CD14-positive monocyte (primary cell): Measurements from ENCODE around the gene NENF. TPM values are rescaled to one million over a fixed set of nuclear protein-coding genes. Genes with fewer than 3 reads are reported as not detected.

Experiments
- DNase-seq, 3 donors: peaks; one replicate each; pipeline ENCODE4 v3.0.0-alpha.2; 2011 to 2022
- H2AFZ ChIP-seq: 2 replicates; pipeline ENCODE4 v1.6.0; 2012; ENCODE audit warnings: mild to moderate bottlenecking, low read depth, low read length, inconsistent platforms; ENCODE audit not compliant: insufficient read depth, poor library complexity, severe bottlenecking
- H3K27ac ChIP-seq, 2 donors: 1 replicate in 1 of 2; 2 replicates in 1 of 2; pipeline ENCODE4 v1.5.1; 2012 to 2013; ENCODE audit warnings: low read length in 2 of 2, control low read depth in 1 of 2, inconsistent platforms in 1 of 2, low read depth in 1 of 2, mild to moderate bottlenecking in 1 of 2
- H3K27me3 ChIP-seq, 2 donors: one replicate each; pipeline versions ENCODE4 v1.6.0 to v1.6.1; 2011 to 2013; ENCODE audit warnings: low read length in 2 of 2; ENCODE audit not compliant: control insufficient read depth in 2 of 2, insufficient read depth in 2 of 2
- H3K36me3 ChIP-seq, 2 donors: replicated peaks in 1 of 2; 1 replicate in 1 of 2; 2 replicates in 1 of 2; pipeline versions ENCODE4 v1.5.1 to v1.6.1; 2012 to 2013; ENCODE audit warnings: low read length in 2 of 2, control low read depth in 1 of 2, inconsistent platforms in 1 of 2, mild to moderate bottlenecking in 1 of 2; ENCODE audit not compliant: insufficient read depth in 2 of 2, control insufficient read depth in 1 of 2
- H3K4me1 ChIP-seq, 2 donors: 1 replicate in 1 of 2; 2 replicates in 1 of 2; pipeline versions ENCODE4 v1.5.1 to v1.6.1; 2012 to 2013; ENCODE audit warnings: low read length in 2 of 2, control low read depth in 1 of 2, inconsistent platforms in 1 of 2, mild to moderate bottlenecking in 1 of 2, moderate library complexity in 1 of 2; ENCODE audit not compliant: insufficient read depth in 2 of 2, control insufficient read depth in 1 of 2
- H3K4me2 ChIP-seq: replicated peaks from 2 replicates; pipeline ENCODE3; 2012; ENCODE audit warnings: low read length, moderate library complexity, mild to moderate bottlenecking; ENCODE audit not compliant: poor library complexity, severe bottlenecking; ENCODE audit errors: extremely low read depth
- H3K4me3 ChIP-seq, 3 experiments: fragments of 200-600 bp in 1 of 3; sonication (generic) in 1 of 3; replicated peaks in 1 of 3; 1 replicate in 2 of 3; 2 replicates in 1 of 3; pipeline ENCODE4 v1.5.1; 2011 to 2013; ENCODE audit warnings: low read length in 3 of 3, mild to moderate bottlenecking in 3 of 3, control low read depth in 2 of 3, low read depth in 2 of 3, inconsistent platforms in 1 of 3, moderate library complexity in 1 of 3
- H3K79me2 ChIP-seq: 2 replicates; pipeline ENCODE4 v1.6.0; 2012; ENCODE audit warnings: mild to moderate bottlenecking, control low read depth, inconsistent platforms, low read length, moderate library complexity; ENCODE audit not compliant: insufficient read depth
- H3K9ac ChIP-seq: 2 replicates; pipeline ENCODE4 v1.6.0; 2017; ENCODE audit warnings: low read length, mild to moderate bottlenecking; ENCODE audit not compliant: insufficient read depth, poor library complexity, severe bottlenecking
- H3K9me3 ChIP-seq, 2 donors: replicated peaks in 1 of 2; 1 replicate in 1 of 2; 2 replicates in 1 of 2; pipeline versions ENCODE4 v1.5.1 to v1.6.1; 2012 to 2013; ENCODE audit warnings: low read length in 2 of 2, control low read depth in 1 of 2; ENCODE audit not compliant: control insufficient read depth in 1 of 2, insufficient read depth in 1 of 2
- H4K20me1 ChIP-seq: 2 replicates; pipeline ENCODE4 v1.6.0; 2012; ENCODE audit warnings: mild to moderate bottlenecking, low read length, control low read depth, moderate library complexity; ENCODE audit not compliant: insufficient read depth
- H3K27ac Mint-ChIP-seq, 7 donors: one replicate each; pipeline ENCODE4 v1.8.0; 2020; ENCODE audit warnings: mild to moderate bottlenecking in 7 of 7, mixed read lengths in 7 of 7, moderate library complexity in 6 of 7, inconsistent platforms in 2 of 7
- H3K27me3 Mint-ChIP-seq, 3 donors: one replicate each; pipeline ENCODE4 v1.8.0; 2021 to 2022; ENCODE audit warnings: low read depth in 3 of 3, mild to moderate bottlenecking in 3 of 3, mixed read lengths in 3 of 3, moderate library complexity in 3 of 3, inconsistent platforms in 1 of 3
- H3K36me3 Mint-ChIP-seq, 2 donors: one replicate each; pipeline ENCODE4 v1.8.0; 2020; ENCODE audit warnings: mixed read lengths in 2 of 2, inconsistent platforms in 1 of 2, mild to moderate bottlenecking in 1 of 2
- H3K4me1 Mint-ChIP-seq: one replicate; pipeline ENCODE4 v1.8.0; 2020; ENCODE audit warnings: mild to moderate bottlenecking, mixed read lengths
- H3K4me3 Mint-ChIP-seq, 2 donors: one replicate each; pipeline ENCODE4 v1.8.0; 2020; ENCODE audit warnings: mild to moderate bottlenecking in 2 of 2, mixed read lengths in 2 of 2, moderate library complexity in 1 of 2
- H3K9me3 Mint-ChIP-seq, 7 donors: one replicate each; pipeline ENCODE4 v1.8.0; 2020 to 2022; ENCODE audit warnings: mixed read lengths in 7 of 7, mild to moderate bottlenecking in 6 of 7, moderate library complexity in 6 of 7, inconsistent platforms in 2 of 7
- CTCF ChIP-seq: fragments of 200-600 bp; IDR thresholded peaks from one replicate; pipeline ENCODE4 v1.8.0; 2022; ENCODE audit warnings: antibody characterized with exemption, mild to moderate bottlenecking
- WGBS: methylation state at CpG from one replicate; pipeline ENCODE4 v1.1.5; 2013; ENCODE audit warnings: missing lambda C conversion rate; ENCODE audit not compliant: insufficient coverage; 5-methylcytosine and 5-hydroxymethylcytosine counted together
- intact Hi-C, 2 donors: fragments of 100-400 bp; cut with micrococcal nuclease; formaldehyde crosslinking; loops; one replicate each; pipeline versions ENCODE4 v1.15.0 to v1.15.1; 2023
- polyA plus RNA-seq, 3 donors: library from polyadenylated mRNA; depleted of rRNA in 1 of 3; unstranded in 2 of 3; stranded (reverse) in 1 of 3; fragments of 300-500 nt in 2 of 3; fragments of >200 nt in 1 of 3; fragmentation: Illumina TruSeq in 2 of 3; gene quantifications; 1 replicate in 2 of 3; 2 replicates in 1 of 3; pipeline ENCODE4 v1.2.3, GENCODE V29; 2012 to 2021

NENF gene
- polyA plus RNA-seq, 3 donors, result 9.7 to 56.4 (median 42.3) TPM

- Mint-ChIP-seq H3K36me3 (no peaks in the 10 kb centered on the region), H3K4me1 (peaks cover 10% of the 10 kb centered on the region), H3K27ac (peak overlapping the region in 1 of 7 donors; percentile 66), H3K9me3 (peaks cover 0 to 7% (median 0%) of the 10 kb centered on the region in 7 donors), H3K27me3 (peaks cover 0 to 4% (median 0%) of the 10 kb centered on the region in 3 donors), H3K4me3 (no peak overlapping the region)
- no peak overlapping the region for H3K4me3 ChIP-seq
- H3K27ac ChIP-seq, result no peak overlapping the region
- H3K4me1 ChIP-seq, result no peaks in the 10 kb centered on the region
- DNase-seq, result no peak
- no peaks in the 10 kb centered on the region for H4K20me1 ChIP-seq
- no peaks in the 10 kb centered on the region for H3K9me3 ChIP-seq
- H2AFZ ChIP-seq, result no peak overlapping the region
- no peaks in the 10 kb centered on the region for H3K27me3 ChIP-seq
- H3K4me2 ChIP-seq, result no peak overlapping the region
- no peaks in the 10 kb centered on the region for H3K36me3 ChIP-seq
- intact Hi-C loops, result loop anchor here (5.0 to 10.0 kb wide), 6 partner anchors 92 to 535 kb away; no protein-coding TSS in a partner anchor
- no peak for TF ChIP-seq CTCF
- no peak overlapping the region for H3K9ac ChIP-seq
- WGBS, result 93% methylated on average over 3 of the region's 5 CpGs
- H3K79me2 ChIP-seq, result no peaks in the 10 kb centered on the region
Measured at GRCh38 chr1:212459656-212460055, 26.9 kb downstream of the NENF start.

GRCh38 chr1:212460376-212460775 is 27.7 kb downstream of the NENF start:
- WGBS, result 81% methylated on average over 7 of the region's 9 CpGs
- DNase-seq, result no peak
- no peak overlapping the region for H3K4me3 ChIP-seq
- no peak overlapping the region for H3K27ac Mint-ChIP-seq
- H3K36me3 ChIP-seq, result no peaks in the 10 kb centered on the region
- intact Hi-C loops, result no loop called here
- H3K9ac ChIP-seq, result no peak overlapping the region
- no peaks in the 10 kb centered on the region for H3K4me1 ChIP-seq
- no peak overlapping the region for H3K4me3 Mint-ChIP-seq
- peaks cover 0 to 7% (median 0%) of the 10 kb centered on the region in 7 donors for H3K9me3 Mint-ChIP-seq
- no peaks in the 10 kb centered on the region for H3K27me3 ChIP-seq
- H3K4me1 Mint-ChIP-seq, result peaks cover 10% of the 10 kb centered on the region
- no peaks in the 10 kb centered on the region for H3K79me2 ChIP-seq
- no peak overlapping the region for H2AFZ ChIP-seq
- H3K4me2 ChIP-seq, result no peak overlapping the region
- peaks cover 0 to 4% (median 0%) of the 10 kb centered on the region in 3 donors for H3K27me3 Mint-ChIP-seq
- no peaks in the 10 kb centered on the region for H3K9me3 ChIP-seq
- no peak overlapping the region for H3K27ac ChIP-seq
- no peaks in the 10 kb centered on the region for H4K20me1 ChIP-seq
- no peak for TF ChIP-seq CTCF
- H3K36me3 Mint-ChIP-seq, result no peaks in the 10 kb centered on the region
